Sigmoid colon (tissue), 4 donors: Measurements from ENCODE around the gene HOXA6.

Experiments used
- CTCF ChIP-seq, 4 experiments: fragments of 450-650 bp in 3 of 4; fragments of 200-600 bp in 1 of 4; IDR thresholded peaks; one replicate each; pipeline ENCODE4 v1.5.1; 2016 to 2019; ENCODE audit warnings: antibody characterized with exemption in 4 of 4, mild to moderate bottlenecking in 3 of 4, moderate library complexity in 2 of 4
- POLR2AphosphoS5 ChIP-seq, 4 donors: sonication (generic); formaldehyde crosslinking; IDR thresholded peaks; one replicate each; pipeline ENCODE4 v1.6.1; 2017; ENCODE audit warnings: antibody characterized with exemption in 4 of 4

- TF ChIP-seq CTCF (IDR thresholded peaks at IDR 0.05) (no peak), POLR2AphosphoS5 (IDR thresholded peaks at IDR 0.05) (peak in 2 of 4 donors; percentile 27 to 54)
Measured at GRCh38 chr7:27113991-27114769, 33.4 kb downstream of the HOXA6 start.
